GM10248 (cell line): ENCODE measurements around the gene ATP10D.
"Not testable (repeated sequence)": the region's sequence is repeated elsewhere in the genome, so short reads cannot be mapped to it uniquely, and the experiment has no call there.

Experiments
- CTCF ChIA-PET: fragments of 300-600 bp; sonication (Branson Sonifier 250); formaldehyde crosslinking; extraction: SDS; loops from one replicate; lab custom pipeline; 2021; ENCODE audit warnings: antibody characterized with exemption; lab: Yijun Ruan, JAX
- POLR2A ChIA-PET: fragments of 350-650 bp; sonication (Branson Sonifier 250); formaldehyde crosslinking; extraction: SDS; loops from one replicate; lab custom pipeline; 2020; ENCODE audit warnings: antibody characterized with exemption; lab: Yijun Ruan, JAX
- DNase-seq: peaks from one replicate; pipeline ENCODE4 v3.0.0; 2012; ENCODE audit errors: extremely low spot score
- TF ChIP-seq, protein P1 (sequence below): IDR thresholded peaks from 2 replicates; pipeline ENCODE4 v1.5.1; 2012; ENCODE audit warnings: mild to moderate bottlenecking, low read depth; ENCODE audit errors: extremely low read depth, missing control alignments, control extremely low read depth

Gene ATP10D

DNA sequence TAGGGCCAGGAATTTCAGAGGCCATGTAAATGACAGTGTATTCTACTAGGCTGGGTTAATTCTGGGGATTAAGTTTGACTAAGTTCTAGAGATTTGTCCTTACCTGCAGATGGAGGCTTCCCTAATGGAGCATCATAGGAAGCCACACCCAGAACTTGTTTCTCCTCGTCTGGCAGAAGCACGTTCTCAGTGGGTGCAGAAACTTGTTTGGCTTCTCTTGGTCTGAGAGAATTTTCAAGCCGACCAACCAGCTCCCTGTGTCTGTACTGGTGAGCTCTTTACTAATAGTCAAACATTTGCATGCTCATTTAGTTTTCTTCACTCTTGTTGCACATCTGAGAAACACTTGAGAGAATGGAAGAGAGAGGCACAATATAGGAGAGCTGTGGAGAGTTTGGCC, 907 bp upstream of the ATP10D start:
- DNase-seq: no peak
- ChIA-PET POLR2A (interaction anchor here (1.4 kb wide), 1 partner anchor 21 kb away, joined by 10 read pairs; the partner anchor contains the start of gene COMMD8), CTCF (interaction anchor here (0.7 to 3.8 kb wide), 11 partner anchors 10 to 83 kb away, joined by 3 to 19 read pairs (median 3); partner anchors contain the start of gene COMMD8)
- TF ChIP-seq, protein P1, sequence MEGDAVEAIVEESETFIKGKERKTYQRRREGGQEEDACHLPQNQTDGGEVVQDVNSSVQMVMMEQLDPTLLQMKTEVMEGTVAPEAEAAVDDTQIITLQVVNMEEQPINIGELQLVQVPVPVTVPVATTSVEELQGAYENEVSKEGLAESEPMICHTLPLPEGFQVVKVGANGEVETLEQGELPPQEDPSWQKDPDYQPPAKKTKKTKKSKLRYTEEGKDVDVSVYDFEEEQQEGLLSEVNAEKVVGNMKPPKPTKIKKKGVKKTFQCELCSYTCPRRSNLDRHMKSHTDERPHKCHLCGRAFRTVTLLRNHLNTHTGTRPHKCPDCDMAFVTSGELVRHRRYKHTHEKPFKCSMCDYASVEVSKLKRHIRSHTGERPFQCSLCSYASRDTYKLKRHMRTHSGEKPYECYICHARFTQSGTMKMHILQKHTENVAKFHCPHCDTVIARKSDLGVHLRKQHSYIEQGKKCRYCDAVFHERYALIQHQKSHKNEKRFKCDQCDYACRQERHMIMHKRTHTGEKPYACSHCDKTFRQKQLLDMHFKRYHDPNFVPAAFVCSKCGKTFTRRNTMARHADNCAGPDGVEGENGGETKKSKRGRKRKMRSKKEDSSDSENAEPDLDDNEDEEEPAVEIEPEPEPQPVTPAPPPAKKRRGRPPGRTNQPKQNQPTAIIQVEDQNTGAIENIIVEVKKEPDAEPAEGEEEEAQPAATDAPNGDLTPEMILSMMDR: no peak

GRCh38 chr4:47485768-47486167, 693 bp downstream of the ATP10D start:
- DNase-seq: no peak
- ChIA-PET CTCF (interaction anchor here (1.1 to 3.8 kb wide), 3 partner anchors 15 to 79 kb away, joined by 3 to 19 read pairs (median 6); partner anchors contain the start of gene COMMD8), POLR2A (interaction anchor here (1.0 to 1.4 kb wide), 2 partner anchors 8 to 22 kb away, joined by 9 to 10 read pairs; partner anchors contain the start of gene COMMD8)

DNA sequence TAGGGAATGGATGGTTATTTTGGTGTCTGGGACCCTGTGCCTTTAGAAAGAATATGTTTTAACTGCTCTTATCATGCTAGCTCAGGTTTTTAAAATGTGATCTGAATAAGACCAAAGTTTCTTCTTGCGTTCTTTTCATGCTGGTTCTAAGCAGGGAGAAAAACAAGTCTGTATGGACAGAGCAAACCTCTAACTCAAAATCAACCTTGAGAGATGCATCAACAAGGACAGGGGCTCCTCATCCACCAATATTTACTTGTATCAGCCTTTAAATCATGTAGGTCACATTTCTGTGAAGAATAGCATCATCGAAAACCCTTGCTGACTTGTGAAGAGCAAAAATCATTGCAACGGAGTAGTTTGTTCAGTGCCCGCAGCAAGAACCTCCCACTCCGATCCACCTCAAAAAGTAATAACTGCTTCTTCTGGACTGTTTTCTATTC, 1.2 kb downstream of the ATP10D start:
- POLR2A ChIA-PET: no interaction called here
- CTCF ChIA-PET: interaction anchor here (3.8 kb wide), 1 partner anchor 78 kb away, joined by 19 read pairs; no protein-coding TSS in a partner anchor
- no peak for DNase-seq

More at GRCh38 chr4:47485768-47486167, 693 bp downstream of the ATP10D start:
- TF ChIP-seq, protein P1: no peak

DNA sequence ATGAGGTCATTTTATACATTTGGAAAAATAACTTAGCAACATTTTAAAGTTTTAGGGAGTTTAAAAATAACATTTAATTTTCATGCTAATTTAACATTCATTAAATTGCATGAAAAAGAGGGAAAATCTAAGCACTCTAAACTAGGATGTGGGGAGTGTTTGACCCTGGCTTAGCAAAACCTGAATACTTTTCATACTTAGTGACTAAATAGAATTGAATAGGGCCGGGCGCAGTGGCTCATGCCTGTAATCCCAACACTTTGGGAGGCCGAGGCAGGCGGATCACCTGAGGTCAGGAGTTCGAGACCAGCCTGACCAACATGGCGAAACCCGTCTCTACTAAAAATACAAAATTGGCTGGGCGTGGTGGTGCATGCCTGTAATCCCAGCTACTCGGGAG, 1.7 kb downstream of the ATP10D start:
- CTCF ChIA-PET, POLR2A ChIA-PET, DNase-seq: not testable (repeated sequence)

More for the DNA sequence above, 1.2 kb downstream of the ATP10D start:
- TF ChIP-seq, protein P1: no peak

DNA sequence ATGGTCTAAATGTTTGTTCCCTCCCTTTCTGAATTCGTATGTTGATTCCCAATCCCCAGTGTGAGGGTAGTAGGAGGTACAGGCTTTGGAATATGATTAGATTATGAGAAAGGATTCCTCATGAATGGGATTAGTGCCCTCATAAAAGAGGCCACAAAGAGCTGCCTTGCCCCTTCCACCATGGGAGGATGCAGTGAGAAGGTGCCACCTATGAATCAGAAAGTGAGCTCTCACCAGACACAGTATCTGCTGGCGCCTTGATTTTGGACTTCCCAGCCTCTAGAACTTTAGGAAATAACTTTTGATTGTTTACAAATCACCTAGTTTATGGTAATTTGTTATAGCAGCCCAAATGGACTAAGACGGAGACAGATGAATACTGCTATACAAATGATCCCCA, 3.6 kb downstream of the ATP10D start:
- DNase-seq: no peak
- TF ChIP-seq, protein P1: no peak
- ChIA-PET POLR2A (no interaction called here), CTCF (interaction anchor here (0.6 to 2.0 kb wide), 2 partner anchors 13 to 26 kb away, joined by 3 to 7 read pairs; partner anchors contain the start of gene COMMD8)

DNA sequence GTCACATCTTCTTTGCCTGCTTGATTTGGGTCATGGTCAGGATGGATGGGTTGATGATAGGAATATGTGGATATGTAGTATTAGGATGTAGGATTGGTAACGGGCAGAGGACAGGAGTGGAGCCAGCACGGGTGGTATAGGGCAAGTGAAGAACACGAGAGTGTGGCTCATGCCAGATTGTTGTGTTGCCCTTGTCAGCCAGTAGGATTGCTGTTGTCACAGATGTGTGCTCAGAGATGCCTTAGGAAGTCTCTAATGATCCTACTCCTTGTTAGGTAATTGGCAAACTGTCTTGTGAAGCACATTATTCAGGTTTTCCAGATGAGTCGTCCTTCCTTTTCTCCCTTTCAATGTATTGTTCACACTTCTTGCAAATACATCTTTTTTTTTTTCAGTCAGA, 5.5 kb downstream of the ATP10D start:
- ChIA-PET POLR2A (no interaction called here), CTCF (interaction anchor here (0.8 to 2.0 kb wide), 8 partner anchors 12 to 75 kb away, joined by 3 to 7 read pairs (median 4); partner anchors contain the start of gene COMMD8)
- no peak for DNase-seq
- TF ChIP-seq, protein P1: peak; percentile 26

DNA sequence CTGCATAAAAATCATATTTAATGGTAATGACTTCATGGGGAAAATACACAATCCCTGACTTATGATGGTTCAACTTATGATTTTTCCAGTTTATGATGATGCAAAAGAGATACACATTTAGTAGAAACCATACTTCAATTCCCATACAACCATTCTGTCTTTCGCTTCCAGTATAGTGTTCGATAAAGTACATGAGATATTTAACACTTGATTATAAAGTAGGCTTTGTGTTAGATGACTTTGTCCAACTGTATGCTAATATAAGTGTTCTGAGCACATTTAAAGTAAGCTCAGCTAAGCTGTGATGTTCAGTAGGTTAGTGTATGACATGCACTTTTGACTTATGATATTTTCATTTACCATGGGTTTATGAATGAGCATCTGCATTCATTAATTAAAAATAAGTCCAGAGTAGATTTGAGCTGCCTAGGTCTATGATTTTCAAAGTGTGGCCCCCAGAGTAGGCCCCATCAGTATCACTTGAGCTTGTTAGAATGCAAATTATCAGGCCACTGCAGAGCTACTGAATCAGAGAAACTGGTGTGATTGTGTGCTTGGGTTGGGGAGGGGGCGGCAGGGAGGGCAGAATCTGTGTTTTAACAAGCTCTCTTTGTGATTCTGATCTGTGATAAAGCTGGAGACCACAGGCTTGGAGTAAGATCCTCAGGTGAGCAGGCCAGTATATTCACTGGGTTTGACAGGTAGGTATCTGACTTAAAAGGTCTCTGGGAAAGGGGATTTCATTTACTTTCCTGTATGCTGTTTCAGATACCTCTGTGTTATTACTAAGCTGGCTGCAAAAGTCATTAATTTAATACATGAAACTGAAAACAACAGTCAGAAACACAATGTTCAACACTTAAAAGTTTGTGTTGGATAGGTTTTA, 8.4 kb downstream of the ATP10D start:
- POLR2A ChIA-PET: interaction anchor here (1.2 kb wide), 1 partner anchor 8 kb away, joined by 9 read pairs; the partner anchor contains the start of gene ATP10D
- TF ChIP-seq, protein P1: no peak
- no peak for DNase-seq
- CTCF ChIA-PET: interaction anchor here (0.8 to 3.8 kb wide), 10 partner anchors 9 to 71 kb away, joined by 3 to 15 read pairs (median 4); partner anchors contain the start of genes ATP10D and COMMD8
